ENCODE results near the gene AADACL3.
"Not testable (repeated sequence)": the region's sequence is repeated elsewhere in the genome, so short reads cannot be mapped to it uniquely, and the experiment has no call there.

AADACL3 gene, protein sequence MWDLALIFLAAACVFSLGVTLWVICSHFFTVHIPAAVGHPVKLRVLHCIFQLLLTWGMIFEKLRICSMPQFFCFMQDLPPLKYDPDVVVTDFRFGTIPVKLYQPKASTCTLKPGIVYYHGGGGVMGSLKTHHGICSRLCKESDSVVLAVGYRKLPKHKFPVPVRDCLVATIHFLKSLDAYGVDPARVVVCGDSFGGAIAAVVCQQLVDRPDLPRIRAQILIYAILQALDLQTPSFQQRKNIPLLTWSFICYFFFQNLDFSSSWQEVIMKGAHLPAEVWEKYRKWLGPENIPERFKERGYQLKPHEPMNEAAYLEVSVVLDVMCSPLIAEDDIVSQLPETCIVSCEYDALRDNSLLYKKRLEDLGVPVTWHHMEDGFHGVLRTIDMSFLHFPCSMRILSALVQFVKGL

DNA sequence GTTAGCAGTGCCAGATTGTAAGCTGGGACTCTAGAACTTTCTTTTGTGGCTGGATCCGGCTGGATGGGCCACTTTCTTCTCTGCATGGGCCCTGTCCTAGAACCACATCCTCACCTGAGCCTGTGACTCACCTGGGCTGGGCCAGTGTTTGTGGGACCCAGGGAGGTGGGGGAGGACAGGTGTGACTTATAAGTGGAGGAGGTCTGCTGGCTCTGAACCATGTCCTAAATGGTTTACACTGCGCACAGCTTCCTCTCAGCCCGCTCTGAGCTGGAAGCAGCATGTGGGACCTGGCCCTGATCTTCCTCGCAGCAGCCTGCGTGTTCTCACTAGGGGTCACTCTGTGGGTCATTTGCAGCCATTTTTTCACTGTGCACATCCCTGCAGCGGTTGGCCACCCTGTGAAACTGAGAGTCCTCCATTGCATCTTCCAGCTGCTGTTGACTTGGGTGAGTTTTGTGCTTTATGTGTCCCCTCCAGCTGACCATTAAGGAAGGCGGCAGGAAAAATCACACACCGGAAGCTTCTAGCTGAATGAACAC lies at the start of gene AADACL3:
AADACL3 (plus strand) TSS at position 215 of the 542 bp plus-strand sequence; CDS start at position 282, 67 bp downstream.
- TF ChIP-seq, protein P1, sequence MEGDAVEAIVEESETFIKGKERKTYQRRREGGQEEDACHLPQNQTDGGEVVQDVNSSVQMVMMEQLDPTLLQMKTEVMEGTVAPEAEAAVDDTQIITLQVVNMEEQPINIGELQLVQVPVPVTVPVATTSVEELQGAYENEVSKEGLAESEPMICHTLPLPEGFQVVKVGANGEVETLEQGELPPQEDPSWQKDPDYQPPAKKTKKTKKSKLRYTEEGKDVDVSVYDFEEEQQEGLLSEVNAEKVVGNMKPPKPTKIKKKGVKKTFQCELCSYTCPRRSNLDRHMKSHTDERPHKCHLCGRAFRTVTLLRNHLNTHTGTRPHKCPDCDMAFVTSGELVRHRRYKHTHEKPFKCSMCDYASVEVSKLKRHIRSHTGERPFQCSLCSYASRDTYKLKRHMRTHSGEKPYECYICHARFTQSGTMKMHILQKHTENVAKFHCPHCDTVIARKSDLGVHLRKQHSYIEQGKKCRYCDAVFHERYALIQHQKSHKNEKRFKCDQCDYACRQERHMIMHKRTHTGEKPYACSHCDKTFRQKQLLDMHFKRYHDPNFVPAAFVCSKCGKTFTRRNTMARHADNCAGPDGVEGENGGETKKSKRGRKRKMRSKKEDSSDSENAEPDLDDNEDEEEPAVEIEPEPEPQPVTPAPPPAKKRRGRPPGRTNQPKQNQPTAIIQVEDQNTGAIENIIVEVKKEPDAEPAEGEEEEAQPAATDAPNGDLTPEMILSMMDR (IDR thresholded peaks at IDR 0.05; ENCODE audit: extremely low read depth, missing control alignments) = no peak

GRCh38 chr1:12666141-12666735 lies 49.7 kb upstream of the AADACL3 start:
- TF ChIP-seq, protein P1 (IDR thresholded peaks at IDR 0.05; ENCODE audit: extremely low read depth, missing control alignments) = no peak
- DNase-seq (ENCODE audit: low spot score) = no peak

More for the DNA sequence above, at the start of gene AADACL3:
- DNase-seq (ENCODE audit: low spot score) = no peak

DNA sequence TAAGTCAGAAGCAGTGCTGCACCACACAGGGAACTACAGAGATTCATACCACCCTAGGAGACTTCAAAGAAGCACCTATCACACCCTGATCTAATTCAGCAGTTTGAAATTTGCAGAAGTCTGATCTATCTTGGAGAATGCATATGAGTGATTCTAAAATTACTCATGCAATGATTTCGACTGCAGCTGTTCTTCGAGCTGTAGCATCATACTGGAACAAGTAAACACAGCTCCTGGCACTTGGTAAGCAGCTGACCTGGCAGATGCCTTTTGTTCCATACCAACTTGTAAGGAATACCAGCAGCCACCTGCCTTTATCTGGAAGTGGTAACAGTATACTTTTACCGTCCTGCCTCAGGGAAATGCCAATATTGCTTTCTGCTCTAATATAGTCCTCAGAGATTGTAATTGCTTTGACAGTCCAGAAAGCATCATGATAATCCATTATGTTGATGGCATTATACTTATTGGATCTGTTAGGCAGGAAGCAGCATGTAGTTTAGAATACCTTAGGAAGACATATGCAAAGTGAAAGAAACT lies 46.3 kb upstream of the AADACL3 start:
- DNase-seq (ENCODE audit: low spot score) = no peak
- TF ChIP-seq, protein P1 (IDR thresholded peaks at IDR 0.05; ENCODE audit: extremely low read depth, missing control alignments) = no peak

- no peak for DNase-seq (ENCODE audit: low spot score)
- TF ChIP-seq, protein P1 (IDR thresholded peaks at IDR 0.05; ENCODE audit: extremely low read depth, missing control alignments) = no peak
These were observed 41.6 kb upstream of the AADACL3 start for GRCh38 chr1:12674358-12674757.

DNA sequence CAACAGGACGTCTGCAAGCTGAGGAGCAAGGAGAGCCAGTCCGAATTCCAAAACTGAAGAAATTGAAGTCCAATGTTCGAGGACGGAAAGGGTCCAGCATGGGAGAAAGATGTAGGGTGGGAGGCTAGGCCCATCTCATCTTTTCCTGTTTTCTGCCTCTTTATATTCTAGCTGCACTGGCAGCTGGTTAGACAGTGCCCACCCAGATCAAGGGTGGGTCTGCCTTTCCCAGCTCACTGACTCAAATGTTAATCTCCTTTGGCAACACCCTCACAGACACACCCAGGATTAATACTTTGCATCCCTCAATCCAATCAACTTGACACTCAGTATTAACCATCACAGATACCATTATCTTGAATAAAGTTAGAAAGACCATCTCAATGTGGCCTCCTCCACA lies 39.8 kb upstream of the AADACL3 start:
- not testable (repeated sequence) for DNase-seq (ENCODE audit: low spot score)

DNA sequence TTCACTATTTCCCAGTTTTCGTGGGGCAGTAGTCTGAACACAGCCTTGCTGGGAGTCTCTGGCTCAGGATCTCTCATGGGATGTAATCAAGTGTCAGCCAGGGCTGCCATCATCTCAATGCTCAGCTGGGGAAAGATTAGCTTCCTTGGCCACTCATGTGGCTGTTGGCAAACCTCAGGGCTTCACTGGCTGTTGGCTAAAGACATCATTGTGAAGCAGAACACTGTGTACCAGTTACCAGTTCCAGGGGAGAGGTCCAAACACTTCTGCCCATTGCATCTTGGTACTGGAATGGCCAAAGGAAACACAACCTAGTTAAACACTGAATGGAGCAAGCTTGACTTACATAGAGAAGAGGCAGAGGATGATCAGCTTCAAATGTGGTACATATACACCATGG lies 38.3 kb upstream of the AADACL3 start:
- TF ChIP-seq, protein P1 (IDR thresholded peaks at IDR 0.05; ENCODE audit: extremely low read depth, missing control alignments) = no peak
- no peak for DNase-seq (ENCODE audit: low spot score)

GRCh38 chr1:12678350-12678749 lies 37.6 kb upstream of the AADACL3 start:
- no peak for DNase-seq (ENCODE audit: low spot score)
- TF ChIP-seq, protein P1 (IDR thresholded peaks at IDR 0.05; ENCODE audit: extremely low read depth, missing control alignments) = no peak

Data from GM20000 (cell line).